Esophagus (tissue), 2 donors: ENCODE measurements around the gene MRPL36. TPM values are rescaled to one million over a fixed set of nuclear protein-coding genes. Genes with fewer than 3 reads are reported as not detected.
"Not testable (repeated sequence)": the region's sequence is repeated elsewhere in the genome, so short reads cannot be mapped to it uniquely, and the experiment has no call there.

ENCODE experiments used
- H3K27ac ChIP-seq, 2 donors: one replicate each; pipeline ENCODE4 v1.5.1; 2013; ENCODE audit warnings: low read depth in 2 of 2, mild to moderate bottlenecking in 2 of 2, inconsistent platforms in 1 of 2, low read length in 1 of 2, moderate library complexity in 1 of 2
- H3K27me3 ChIP-seq, 2 donors: one replicate each; pipeline ENCODE4 v1.6.1; 2013; ENCODE audit warnings: low read length in 2 of 2, control low read depth in 1 of 2, mild to moderate bottlenecking in 1 of 2; ENCODE audit not compliant: insufficient read depth in 2 of 2, control insufficient read depth in 1 of 2
- H3K36me3 ChIP-seq, 2 donors: one replicate each; pipeline ENCODE4 v1.6.1; 2013; ENCODE audit warnings: low read length in 1 of 2; ENCODE audit not compliant: control insufficient read depth in 2 of 2, insufficient read depth in 2 of 2
- H3K4me1 ChIP-seq, 2 donors: one replicate each; pipeline ENCODE4 v1.6.1; 2013; ENCODE audit warnings: low read length in 1 of 2; ENCODE audit not compliant: control insufficient read depth in 2 of 2, insufficient read depth in 2 of 2
- H3K4me3 ChIP-seq, 2 donors: one replicate each; pipeline ENCODE4 v1.5.1; 2013; ENCODE audit warnings: low read length in 2 of 2, mild to moderate bottlenecking in 2 of 2, low read depth in 1 of 2, moderate library complexity in 1 of 2
- H3K9me3 ChIP-seq, 2 donors: one replicate each; pipeline ENCODE4 v1.6.1; 2013; ENCODE audit warnings: mild to moderate bottlenecking in 2 of 2, low read depth in 1 of 2, low read length in 1 of 2, moderate library complexity in 1 of 2; ENCODE audit not compliant: control insufficient read depth in 2 of 2, insufficient read depth in 1 of 2
- WGBS, 2 donors: extraction: QIAGEN DNeasy Blood & Tissue Kit; methylation state at CpG; one replicate each; pipeline ENCODE4 v1.1.7; 2013; 5-methylcytosine and 5-hydroxymethylcytosine counted together
- polyA plus RNA-seq, 2 donors: library from polyadenylated mRNA; stranded (reverse); fragments of 200-250 nt; gene quantifications; one replicate each; pipeline ENCODE4 v1.2.3, GENCODE V29; 2013
- donor health status: healthy with polysubstance abuse.
- donor health status: Bipolar disorder and iron deficiency.

MRPL36 gene
- 10 to 100 TPM; 32.6 to 78.2 TPM for polyA plus RNA-seq

GRCh38 chr5:1799602-1800471 is at the start of gene MRPL36:
Gene MRPL36 (minus strand): TSS chr5:1799837. CDS start chr5:1798935, 902 bp downstream.
- WGBS, 2 donors = 2 to 3% methylated on average over 68 of the region's 68 CpGs
- Histone ChIP-seq H3K27me3 (no peaks in the 10 kb centered on the region), H3K4me1 (peaks cover 5 to 6% of the 10 kb centered on the region in 2 donors), H3K4me3 (peak within 1 kb of the TSS; percentile 81 to 99), H3K27ac (peak within 1 kb of the TSS; percentile 69 to 88), H3K36me3 (peaks cover 5 to 33% of the 10 kb centered on the region in 2 donors), H3K9me3 (no peaks in the 10 kb centered on the region)

- WGBS, 2 donors = 77 to 78% methylated on average over 9 of the region's 9 CpGs
- Histone ChIP-seq H3K36me3 (no peaks in the 10 kb centered on the region), H3K9me3 (peaks cover 0 to 6% of the 10 kb centered on the region in 2 donors), H3K27ac (no peak overlapping the region), H3K4me1 (peaks cover 3 to 5% of the 10 kb centered on the region in 2 donors), H3K4me3 (no peak overlapping the region), H3K27me3 (peaks cover 2 to 5% of the 10 kb centered on the region in 2 donors)
Measured at GRCh38 chr5:1847611-1848010, 48.0 kb upstream of the MRPL36 start.

- peaks cover 2 to 5% of the 10 kb centered on the region in 2 donors for H3K27me3 ChIP-seq
- no peaks in the 10 kb centered on the region for H3K36me3 ChIP-seq
- H3K4me1 ChIP-seq = peaks cover 3 to 5% of the 10 kb centered on the region in 2 donors
Measured at GRCh38 chr5:1847056-1847455, 47.4 kb upstream of the MRPL36 start.

GRCh38 chr5:1846583-1846982 is 46.9 kb upstream of the MRPL36 start:
- Histone ChIP-seq H3K4me1 (peaks cover 3 to 5% of the 10 kb centered on the region in 2 donors), H3K4me3 (no peak overlapping the region), H3K9me3 (peaks cover 0 to 5% of the 10 kb centered on the region in 2 donors), H3K27ac (no peak overlapping the region), H3K27me3 (peaks cover under 1 to 2% of the 10 kb centered on the region in 2 donors), H3K36me3 (no peaks in the 10 kb centered on the region)
- 87 to 88% methylated on average over 13 of the region's 13 CpGs for WGBS, 2 donors

More at GRCh38 chr5:1847056-1847455, 47.4 kb upstream of the MRPL36 start:
- Histone ChIP-seq H3K9me3 (peaks cover 0 to 6% of the 10 kb centered on the region in 2 donors), H3K27ac (no peak overlapping the region), H3K4me3 (no peak overlapping the region)
- WGBS, 2 donors = 71 to 77% methylated on average over 10 of the region's 10 CpGs

GRCh38 chr5:1845696-1846095 is 46.1 kb upstream of the MRPL36 start:
- Histone ChIP-seq H3K36me3 (no peaks in the 10 kb centered on the region), H3K4me3 (no peak overlapping the region), H3K27me3 (no peaks in the 10 kb centered on the region), H3K27ac (no peak overlapping the region), H3K9me3 (peaks cover 0 to 4% of the 10 kb centered on the region in 2 donors), H3K4me1 (no peaks in the 10 kb centered on the region)
- 95 to 99% methylated on average over 1 of the region's 1 CpG for WGBS, 2 donors

GRCh38 chr5:1844708-1845436 is 45.2 kb upstream of the MRPL36 start:
- H3K27me3 ChIP-seq = no peaks in the 10 kb centered on the region
- H3K36me3 ChIP-seq = no peaks in the 10 kb centered on the region
- no peak overlapping the region for H3K4me3 ChIP-seq
- H3K27ac ChIP-seq = no peak overlapping the region
- H3K4me1 ChIP-seq = no peaks in the 10 kb centered on the region
- H3K9me3 ChIP-seq = peaks cover 0 to 4% of the 10 kb centered on the region in 2 donors
- WGBS, 2 donors = 96 to 97% methylated on average over 5 of the region's 5 CpGs

GRCh38 chr5:1843761-1844160 is 44.1 kb upstream of the MRPL36 start:
- WGBS, 2 donors = 76 to 79% methylated on average over 10 of the region's 10 CpGs
- not testable (repeated sequence) for H3K27me3 ChIP-seq, H3K9me3 ChIP-seq, H3K27ac ChIP-seq, H3K36me3 ChIP-seq, H3K4me3 ChIP-seq, H3K4me1 ChIP-seq

GRCh38 chr5:1842004-1842819 is 42.6 kb upstream of the MRPL36 start:
- H3K27me3 ChIP-seq = no peaks in the 10 kb centered on the region
- WGBS, 2 donors = 53 to 57% methylated on average over 17 of the region's 17 CpGs

More at GRCh38 chr5:1842004-1842819, 42.6 kb upstream of the MRPL36 start:
- Histone ChIP-seq H3K9me3 (peaks cover 0 to 4% of the 10 kb centered on the region in 2 donors), H3K4me1 (no peaks in the 10 kb centered on the region), H3K27ac (no peak overlapping the region), H3K36me3 (no peaks in the 10 kb centered on the region), H3K4me3 (no peak overlapping the region)
